Measurements from ENCODE around the gene ITPA. TPM values are rescaled to one million over a fixed set of nuclear protein-coding genes. Genes with fewer than 3 reads are reported as not detected.

The ITPA gene
- total and polyA plus RNA-seq, 9 donors, result 15.8 to 55.3 (median 31.1) TPM

- Histone ChIP-seq H3K4me1 (ENCODE audit: insufficient read depth) (no peaks in the 10 kb centered on the region), H3K4me3 (no peak overlapping the region), H3K36me3 (no peaks in the 10 kb centered on the region), H3K9me3 (no peaks in the 10 kb centered on the region), H3K27ac (no peak overlapping the region), H3K27me3 (no peaks in the 10 kb centered on the region)
- TF ChIP-seq CTCF (IDR thresholded peaks at IDR 0.05), result no peak
- no peak for TF ChIP-seq EP300 (IDR thresholded peaks at IDR 0.05)
- TF ChIP-seq POLR2A (IDR thresholded peaks at IDR 0.05), result no peak
- intact Hi-C loops (cut with DNase I), result no loop called here
- WGBS, 3 donors, result 60 to 67% (median 62%) methylated on average over 7 of the region's 7 CpGs
- no peak for DNase-seq
Observed at GRCh38 chr20:3227506-3227905, 18.2 kb downstream of the ITPA start.

- H3K36me3 ChIP-seq, result no peaks in the 10 kb centered on the region
- DNase-seq, result no peak
- no peak overlapping the region for H3K27ac ChIP-seq
- intact Hi-C loops (cut with DNase I), result no loop called here
- 70 to 83% (median 74%) methylated on average over 37 to 42 of the region's 42 CpGs for WGBS, 3 donors
- H3K9me3 ChIP-seq, result no peaks in the 10 kb centered on the region
- no peak for TF ChIP-seq POLR2A (IDR thresholded peaks at IDR 0.05)
- no peak for TF ChIP-seq CTCF (IDR thresholded peaks at IDR 0.05)
- TF ChIP-seq EP300 (IDR thresholded peaks at IDR 0.05), result no peak
- H3K27me3 ChIP-seq, result no peaks in the 10 kb centered on the region
- no peaks in the 10 kb centered on the region for H3K4me1 ChIP-seq (ENCODE audit: insufficient read depth)
- no peak overlapping the region for H3K4me3 ChIP-seq
Observed at GRCh38 chr20:3227936-3228749, 18.8 kb downstream of the ITPA start.

- H3K36me3 ChIP-seq, result no peaks in the 10 kb centered on the region
- intact Hi-C loops (cut with DNase I), result no loop called here
- H3K4me3 ChIP-seq, result no peak overlapping the region
- TF ChIP-seq EP300 (IDR thresholded peaks at IDR 0.05), result no peak
- no peak for TF ChIP-seq CTCF (IDR thresholded peaks at IDR 0.05)
- no peak for TF ChIP-seq POLR2A (IDR thresholded peaks at IDR 0.05)
- H3K27me3 ChIP-seq, result no peaks in the 10 kb centered on the region
- DNase-seq, result no peak
- H3K9me3 ChIP-seq, result no peaks in the 10 kb centered on the region
- 70 to 83% (median 83%) methylated on average over 11 of the region's 11 CpGs for WGBS, 3 donors
- H3K4me1 ChIP-seq (ENCODE audit: insufficient read depth), result no peaks in the 10 kb centered on the region
- no peak overlapping the region for H3K27ac ChIP-seq
Observed at GRCh38 chr20:3228750-3229032, 19.4 kb downstream of the ITPA start.

GRCh38 chr20:3229158-3229557 is 19.9 kb downstream of the ITPA start:
- no peaks in the 10 kb centered on the region for H3K27me3 ChIP-seq
- H3K4me1 ChIP-seq (ENCODE audit: insufficient read depth), result no peaks in the 10 kb centered on the region
- TF ChIP-seq CTCF (IDR thresholded peaks at IDR 0.05) (no peak), POLR2A (IDR thresholded peaks at IDR 0.05) (no peak), EP300 (IDR thresholded peaks at IDR 0.05) (no peak)
- WGBS, 3 donors, result 89 to 95% (median 95%) methylated on average over 22 of the region's 22 CpGs
- no peak overlapping the region for H3K27ac ChIP-seq
- H3K4me3 ChIP-seq, result no peak overlapping the region
- DNase-seq, result no peak
- H3K9me3 ChIP-seq, result no peaks in the 10 kb centered on the region
- no peaks in the 10 kb centered on the region for H3K36me3 ChIP-seq
- intact Hi-C loops (cut with DNase I), result no loop called here

All from ovary (tissue), 9 donors.